Measurements from ENCODE around the gene TXNDC12.
"Not testable (repeated sequence)": the region's sequence is repeated elsewhere in the genome, so short reads cannot be mapped to it uniquely, and the experiment has no call there.

TXNDC12 gene

DNA sequence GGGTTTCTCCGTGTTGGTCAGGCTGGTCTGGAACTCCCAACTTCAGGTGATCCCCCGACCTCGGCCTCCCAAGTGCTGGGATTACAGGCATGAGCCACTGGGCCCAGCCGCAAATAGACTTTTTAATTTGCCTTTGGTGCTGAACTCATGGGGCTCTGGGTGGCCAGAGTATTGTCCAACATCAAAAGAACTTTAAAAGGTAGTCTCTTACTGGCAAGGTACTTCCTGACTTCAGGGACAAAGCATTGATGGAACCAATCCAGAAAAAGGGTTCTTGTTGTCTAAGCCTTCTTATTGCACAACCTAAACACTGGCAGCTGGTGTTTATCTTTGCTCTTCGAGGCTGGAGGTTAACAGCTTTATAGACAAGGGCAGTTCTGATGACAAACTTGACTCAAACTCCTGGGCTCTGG lies 17.6 kb downstream of the TXNDC12 start:
- DNase-seq (ENCODE audit: low read depth): peak; percentile 18
- TF ChIP-seq, protein P1, sequence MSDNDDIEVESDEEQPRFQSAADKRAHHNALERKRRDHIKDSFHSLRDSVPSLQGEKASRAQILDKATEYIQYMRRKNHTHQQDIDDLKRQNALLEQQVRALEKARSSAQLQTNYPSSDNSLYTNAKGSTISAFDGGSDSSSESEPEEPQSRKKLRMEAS (IDR thresholded peaks at IDR 0.05; ENCODE audit: low read depth, low read length): no peak
- no peak for TF ChIP-seq POLR2A (IDR thresholded peaks at IDR 0.05; ENCODE audit: extremely low read depth, insufficient read length)
- TF ChIP-seq MYC (IDR thresholded peaks at IDR 0.05; ENCODE audit: low read depth, low read length): no peak
- TF ChIP-seq, protein P2, sequence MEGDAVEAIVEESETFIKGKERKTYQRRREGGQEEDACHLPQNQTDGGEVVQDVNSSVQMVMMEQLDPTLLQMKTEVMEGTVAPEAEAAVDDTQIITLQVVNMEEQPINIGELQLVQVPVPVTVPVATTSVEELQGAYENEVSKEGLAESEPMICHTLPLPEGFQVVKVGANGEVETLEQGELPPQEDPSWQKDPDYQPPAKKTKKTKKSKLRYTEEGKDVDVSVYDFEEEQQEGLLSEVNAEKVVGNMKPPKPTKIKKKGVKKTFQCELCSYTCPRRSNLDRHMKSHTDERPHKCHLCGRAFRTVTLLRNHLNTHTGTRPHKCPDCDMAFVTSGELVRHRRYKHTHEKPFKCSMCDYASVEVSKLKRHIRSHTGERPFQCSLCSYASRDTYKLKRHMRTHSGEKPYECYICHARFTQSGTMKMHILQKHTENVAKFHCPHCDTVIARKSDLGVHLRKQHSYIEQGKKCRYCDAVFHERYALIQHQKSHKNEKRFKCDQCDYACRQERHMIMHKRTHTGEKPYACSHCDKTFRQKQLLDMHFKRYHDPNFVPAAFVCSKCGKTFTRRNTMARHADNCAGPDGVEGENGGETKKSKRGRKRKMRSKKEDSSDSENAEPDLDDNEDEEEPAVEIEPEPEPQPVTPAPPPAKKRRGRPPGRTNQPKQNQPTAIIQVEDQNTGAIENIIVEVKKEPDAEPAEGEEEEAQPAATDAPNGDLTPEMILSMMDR (IDR thresholded peaks at IDR 0.05; ENCODE audit: low read depth, low read length): no peak
- H3K4me3 ChIP-seq (ENCODE audit: low read depth, low read length): no peak overlapping the region

DNA sequence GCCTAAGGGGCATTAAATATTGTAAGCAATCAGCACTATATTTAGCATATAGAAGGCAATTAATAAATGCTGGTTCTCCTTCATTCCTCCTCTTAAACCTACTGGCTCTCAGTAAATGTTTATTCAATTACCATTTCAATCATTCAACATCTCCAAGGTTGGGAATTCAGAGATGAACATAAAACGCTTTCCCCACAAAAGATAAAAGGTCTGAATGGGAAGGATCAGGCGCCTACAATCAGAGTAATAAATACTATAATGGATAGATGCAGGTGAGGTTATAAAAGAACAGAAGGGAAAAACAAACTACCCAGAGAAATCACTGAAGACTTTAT lies 21.0 kb downstream of the TXNDC12 start:
- TF ChIP-seq, protein P1 (IDR thresholded peaks at IDR 0.05; ENCODE audit: low read depth, low read length): no peak
- H3K4me3 ChIP-seq (ENCODE audit: low read depth, low read length): peak overlapping the region; percentile 94
- DNase-seq (ENCODE audit: low read depth): no peak

DNA sequence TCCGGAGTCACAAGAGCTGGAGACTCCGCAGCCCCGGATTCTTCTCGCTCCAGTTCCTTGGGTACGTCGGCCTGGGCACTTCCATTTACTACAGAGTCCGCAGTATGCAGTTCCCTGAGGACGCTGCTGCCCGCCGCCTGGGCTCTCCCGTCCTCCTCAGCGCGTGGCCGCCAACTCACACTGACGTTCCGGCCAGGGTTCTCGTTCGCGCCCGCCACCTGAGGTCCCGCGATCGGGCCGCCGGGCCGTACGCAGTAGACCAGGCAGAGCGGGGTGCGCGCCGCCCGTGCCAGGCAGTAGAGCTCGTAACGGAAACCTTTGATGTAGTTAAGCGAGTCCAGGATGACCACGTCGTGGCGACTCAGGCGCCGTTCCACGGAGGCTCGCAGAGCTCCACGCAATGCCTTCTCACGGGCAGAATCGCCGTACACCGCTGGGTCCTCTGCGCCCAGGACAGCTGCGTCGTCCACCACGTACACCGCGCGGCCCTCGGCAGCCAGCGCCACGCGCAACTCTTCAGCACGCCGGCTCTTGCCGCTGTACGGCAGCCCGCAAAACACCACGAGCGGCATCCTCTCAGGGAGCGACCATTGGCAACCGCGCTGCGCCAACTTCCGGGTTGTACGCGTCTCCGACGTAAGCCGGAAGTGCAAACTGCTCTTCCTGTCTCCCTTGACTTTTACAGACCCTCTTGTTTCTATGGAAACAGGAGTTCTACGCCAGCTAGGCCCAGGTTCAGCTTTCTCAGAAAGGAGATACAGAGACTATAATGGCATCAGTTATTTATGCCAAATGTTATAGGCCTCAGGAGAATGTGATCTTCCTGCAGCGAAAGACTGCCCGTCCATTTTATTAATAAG lies 21.6 kb downstream of the TXNDC12 start, which contains the start of gene KTI12:
KTI12 (minus strand) TSS at position 621 of the 860 bp plus-strand sequence; CDS start at position 572, 49 bp downstream.
- H3K4me3 ChIP-seq (ENCODE audit: low read depth, low read length): peak within 1 kb of the TSS; percentile 94
- peak; percentile 88 for TF ChIP-seq POLR2A (IDR thresholded peaks at IDR 0.05; ENCODE audit: extremely low read depth, insufficient read length)
- TF ChIP-seq, protein P1 (IDR thresholded peaks at IDR 0.05; ENCODE audit: low read depth, low read length): peak; percentile 80
- TF ChIP-seq, protein P2 (IDR thresholded peaks at IDR 0.05; ENCODE audit: low read depth, low read length): no peak
- TF ChIP-seq MYC (IDR thresholded peaks at IDR 0.05; ENCODE audit: low read depth, low read length): peak; percentile 91
- peak; percentile 92 for DNase-seq (ENCODE audit: low read depth)

DNA sequence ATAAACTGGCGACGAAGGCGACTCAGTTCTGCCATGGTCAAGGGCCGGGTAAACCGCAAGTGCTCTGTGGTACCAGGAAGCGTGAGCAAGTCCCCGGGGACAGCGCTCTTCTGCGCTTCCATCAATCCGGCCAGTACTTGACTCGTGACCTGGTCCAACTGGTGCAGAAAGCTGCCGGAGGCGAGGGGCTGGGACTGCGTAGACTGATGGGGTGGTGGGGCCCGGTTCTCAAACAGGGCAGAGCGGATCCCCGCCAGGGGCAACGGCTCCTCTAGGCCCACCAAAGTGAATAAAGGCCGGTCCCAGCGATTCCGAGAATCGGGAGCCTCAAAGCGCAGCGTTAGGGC lies 22.2 kb downstream of the TXNDC12 start:
- TF ChIP-seq MYC (IDR thresholded peaks at IDR 0.05; ENCODE audit: low read depth, low read length) (peak; percentile 75), POLR2A (IDR thresholded peaks at IDR 0.05; ENCODE audit: extremely low read depth, insufficient read length) (peak; percentile 37)
- TF ChIP-seq, protein P1 (IDR thresholded peaks at IDR 0.05; ENCODE audit: low read depth, low read length): peak; percentile 71
- TF ChIP-seq, protein P2 (IDR thresholded peaks at IDR 0.05; ENCODE audit: low read depth, low read length): no peak
- peak; percentile 89 for DNase-seq (ENCODE audit: low read depth)
- H3K4me3 ChIP-seq (ENCODE audit: low read depth, low read length): peak overlapping the region; percentile 94

DNA sequence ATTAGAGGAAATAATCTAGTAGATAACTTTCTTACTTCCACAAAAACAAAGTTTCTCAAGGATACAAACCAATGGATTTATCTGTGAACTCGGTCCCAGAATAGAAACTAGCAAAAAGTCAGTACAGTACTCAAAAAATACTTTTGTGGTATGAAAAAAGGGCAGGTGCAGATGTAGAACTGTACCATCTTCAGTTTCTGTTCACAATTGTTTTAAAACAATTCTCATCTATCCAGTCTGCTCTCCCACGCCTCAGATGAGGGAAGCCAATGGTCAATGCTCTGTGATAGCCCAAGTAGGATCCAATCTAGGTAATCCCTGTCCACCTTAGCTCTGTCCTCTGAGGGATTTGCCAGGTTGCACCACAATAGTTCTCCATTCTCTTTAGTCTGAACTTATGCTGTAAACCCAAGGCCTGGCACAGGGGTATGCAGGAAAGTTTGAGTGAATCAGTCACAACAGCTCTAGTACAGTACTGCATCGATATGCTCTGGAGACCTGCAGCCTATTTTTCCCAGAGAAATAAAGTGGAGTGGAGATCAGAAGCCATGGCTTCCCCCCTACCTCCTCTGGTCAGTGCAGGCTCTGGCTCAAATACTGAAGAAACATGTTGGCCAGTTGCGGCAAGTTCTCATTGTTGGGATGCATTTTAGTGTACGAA lies 22.7 kb downstream of the TXNDC12 start:
- peak overlapping the region; percentile 94 for H3K4me3 ChIP-seq (ENCODE audit: low read depth, low read length)
- TF ChIP-seq, protein P2 (IDR thresholded peaks at IDR 0.05; ENCODE audit: low read depth, low read length): no peak
- TF ChIP-seq POLR2A (IDR thresholded peaks at IDR 0.05; ENCODE audit: extremely low read depth, insufficient read length) (no peak), MYC (IDR thresholded peaks at IDR 0.05; ENCODE audit: low read depth, low read length) (no peak)
- TF ChIP-seq, protein P1 (IDR thresholded peaks at IDR 0.05; ENCODE audit: low read depth, low read length): no peak
- no peak for DNase-seq (ENCODE audit: low read depth)

DNA sequence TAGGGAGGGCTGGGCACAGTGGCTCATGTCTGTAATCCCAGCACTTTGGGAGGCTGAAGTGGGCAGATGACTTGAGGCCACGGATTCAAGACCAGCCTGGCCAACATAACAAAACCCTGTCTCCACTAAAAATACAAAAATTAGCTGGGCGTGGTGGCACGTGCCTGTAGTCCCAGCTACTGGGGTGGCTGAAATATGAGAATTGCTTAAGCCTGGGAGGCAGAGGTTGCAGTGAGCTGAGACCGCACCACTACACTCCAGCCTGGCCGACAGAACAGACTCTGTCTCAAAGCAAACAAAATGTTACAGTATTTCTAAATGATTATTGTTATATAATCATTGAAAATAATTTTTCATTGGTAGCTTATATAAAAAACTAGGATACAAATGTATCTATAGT lies 26.2 kb downstream of the TXNDC12 start:
- not testable (repeated sequence) for H3K4me3 ChIP-seq (ENCODE audit: low read depth, low read length); DNase-seq (ENCODE audit: low read depth)
